ENCODE results near the gene ZNF224.

Gene ZNF224

DNA sequence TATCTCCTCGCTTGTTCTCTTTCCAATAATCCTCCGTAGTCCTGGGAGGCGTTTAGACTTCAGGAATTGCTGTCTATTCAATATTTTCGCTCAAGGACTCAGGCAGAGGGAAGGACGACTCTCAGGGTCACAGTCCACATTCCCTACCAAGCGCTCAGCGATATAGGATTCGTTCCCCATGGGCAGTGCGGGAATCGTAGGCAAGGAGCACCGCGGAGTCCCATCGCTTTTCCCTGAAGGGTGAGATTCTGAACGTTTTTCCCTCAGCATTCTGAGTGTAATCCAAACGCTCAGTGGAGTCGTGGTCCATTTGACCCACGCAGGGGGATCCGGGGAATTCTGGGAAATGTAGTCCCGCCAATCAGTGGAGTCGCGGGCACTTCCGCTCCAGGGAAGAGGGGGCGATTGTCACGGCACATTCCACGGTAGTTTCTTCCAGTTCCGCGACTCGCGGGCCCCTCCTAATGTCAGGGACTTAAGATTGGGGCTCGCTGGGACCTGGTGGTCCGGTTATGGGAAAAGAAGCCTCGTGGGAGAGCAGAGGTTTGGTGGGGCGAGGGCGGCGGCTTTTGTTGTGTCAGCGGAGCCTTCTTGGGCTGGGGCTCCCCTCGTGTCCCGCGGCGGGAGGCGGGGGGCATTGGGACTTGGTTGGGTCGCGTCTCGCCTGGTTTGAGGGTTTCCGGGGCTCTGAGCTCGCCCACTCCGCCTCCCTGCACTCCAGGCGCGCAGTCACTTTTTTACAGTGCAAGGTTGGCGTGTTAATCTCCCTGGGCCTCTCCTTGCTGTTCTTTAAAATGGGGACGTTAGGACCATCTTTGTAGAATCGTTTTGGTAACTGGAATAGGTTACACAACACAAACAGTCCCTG lies 47.3 kb downstream of the ZNF224 start, which contains the start of gene ZNF234:
TSS of gene ZNF234 (plus strand) at position 364 of the 868 bp plus-strand sequence. CDS start 3,079 bp downstream, outside the sequence.
- DNase-seq, result peak; percentile 61

DNA sequence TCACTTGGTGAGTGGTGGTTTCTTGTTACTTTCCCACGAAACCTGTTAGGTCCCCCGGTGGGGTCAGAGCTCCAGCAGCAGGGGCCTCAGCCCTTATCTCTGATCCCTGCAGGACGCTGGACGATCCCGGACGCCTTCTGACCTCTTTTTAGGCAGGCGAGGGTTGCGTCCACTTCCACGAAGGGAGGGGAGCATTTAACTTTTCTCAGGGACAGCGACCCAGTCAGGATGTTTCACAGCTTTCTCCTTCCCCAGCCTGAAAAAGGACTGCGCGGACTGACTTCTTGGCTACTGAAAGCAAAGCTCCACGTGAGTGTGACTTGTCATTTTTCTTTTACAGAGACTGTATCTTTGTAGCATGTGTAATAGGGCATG lies 47.9 kb downstream of the ZNF224 start:
- DNase-seq, result no peak

DNA sequence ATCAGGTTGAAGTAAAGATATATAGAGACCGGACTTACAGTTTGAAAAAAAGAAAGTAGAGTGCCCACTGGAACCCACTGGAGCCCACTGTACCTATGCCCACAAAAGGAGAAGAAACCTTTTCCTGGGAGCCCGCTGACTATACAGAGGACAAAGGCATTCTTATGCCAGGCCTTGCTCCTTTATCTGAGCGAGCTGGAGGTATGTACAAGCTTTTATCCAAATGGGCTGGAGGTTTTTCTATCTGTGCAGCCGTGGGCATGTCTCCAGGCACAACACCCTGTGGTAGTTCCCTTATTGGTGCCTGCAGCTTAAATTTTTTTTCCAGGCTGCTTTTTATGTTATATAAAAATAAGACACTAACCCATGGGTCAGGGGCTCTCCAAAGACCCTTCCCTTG lies 55.6 kb downstream of the ZNF224 start:
- DNase-seq, result no peak

DNA sequence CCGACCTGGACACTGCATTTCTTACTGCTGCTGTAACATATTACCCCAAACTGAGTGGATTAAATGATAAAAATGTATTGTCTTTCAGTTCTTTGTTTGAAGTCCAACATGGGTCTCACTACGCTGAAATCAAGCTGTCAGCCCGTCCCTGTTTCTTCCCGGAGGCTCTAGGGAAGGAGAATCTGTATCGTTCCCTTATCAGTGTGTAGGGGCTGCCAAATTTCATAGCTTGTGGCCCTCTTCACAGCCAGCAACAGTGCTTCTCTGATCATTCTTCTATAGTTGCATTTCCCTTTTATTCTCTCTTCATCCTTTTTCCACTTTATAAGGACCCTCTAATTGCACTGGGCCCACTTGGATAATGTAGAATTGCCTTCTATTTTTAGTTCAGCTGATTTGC lies 57.3 kb downstream of the ZNF224 start:
- DNase-seq, result no peak

DNA sequence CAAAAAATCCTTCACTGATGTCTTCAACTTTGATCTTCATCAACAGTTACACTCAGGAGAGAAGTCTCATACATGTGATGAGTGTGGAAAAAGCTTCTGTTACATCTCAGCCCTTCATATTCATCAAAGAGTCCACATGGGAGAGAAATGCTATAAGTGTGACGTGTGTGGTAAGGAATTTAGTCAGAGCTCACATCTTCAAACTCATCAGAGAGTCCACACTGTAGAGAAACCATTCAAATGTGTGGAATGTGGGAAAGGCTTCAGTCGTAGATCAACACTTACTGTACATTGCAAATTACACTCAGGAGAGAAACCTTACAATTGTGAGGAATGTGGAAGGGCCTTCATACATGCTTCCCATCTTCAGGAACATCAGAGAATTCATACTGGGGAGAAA lies 62.3 kb downstream of the ZNF224 start:
- DNase-seq, result no peak
